Measurements from ENCODE around the gene DSG4. TPM values are rescaled to one million over a fixed set of nuclear protein-coding genes. Genes with fewer than 3 reads are reported as not detected.

DSG4 gene
- total and polyA plus RNA-seq, 3 experiments from 2014 or later, result not detected

DNA sequence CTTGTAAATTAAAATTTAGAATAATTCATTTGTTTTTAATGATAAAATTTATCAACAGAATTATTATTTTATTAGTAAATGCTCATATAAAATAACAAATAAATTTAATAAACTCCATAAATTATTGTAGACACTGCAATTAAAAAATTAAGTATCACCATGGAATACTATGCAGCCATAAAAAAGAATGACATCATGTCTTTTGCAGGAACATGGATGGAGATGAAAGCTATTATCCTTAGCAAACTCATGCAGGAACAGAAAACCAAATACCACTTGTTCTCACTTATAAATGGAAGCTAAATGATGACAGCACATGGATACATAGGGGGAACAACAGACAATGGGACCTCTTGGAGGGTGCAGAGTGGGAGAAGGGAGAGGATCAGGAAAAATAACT, 41.3 kb downstream of the DSG4 start:
- Histone ChIP-seq H3K4me1 (ENCODE audit: insufficient read depth, low read length) (no peaks in the 10 kb centered on the region), H3K27ac (ENCODE audit: low read depth, low read length) (no peak overlapping the region), H3K9me3 (ENCODE audit: low read length) (no peaks in the 10 kb centered on the region), H3K4me3 (ENCODE audit: low read length) (no peak overlapping the region), H3K36me3 (ENCODE audit: insufficient read depth, low read length) (no peaks in the 10 kb centered on the region), H3K27me3 (ENCODE audit: insufficient read depth, low read length, poor library complexity, severe bottlenecking) (no peaks in the 10 kb centered on the region)
- POLR2A ChIA-PET, result no interaction called here
- DNase-seq, result no peak
- Mint-ChIP-seq H3K27me3 (no peaks in the 10 kb centered on the region), H3K9me3 (peaks cover 2 to 10% (median 4%) of the 10 kb centered on the region in 5 donors), H3K36me3 (no peaks in the 10 kb centered on the region), H3K4me3 (no peak overlapping the region), H3K4me1 (no peaks in the 10 kb centered on the region), H3K27ac (no peak overlapping the region)
- CTCF ChIA-PET, result no interaction called here

DNA sequence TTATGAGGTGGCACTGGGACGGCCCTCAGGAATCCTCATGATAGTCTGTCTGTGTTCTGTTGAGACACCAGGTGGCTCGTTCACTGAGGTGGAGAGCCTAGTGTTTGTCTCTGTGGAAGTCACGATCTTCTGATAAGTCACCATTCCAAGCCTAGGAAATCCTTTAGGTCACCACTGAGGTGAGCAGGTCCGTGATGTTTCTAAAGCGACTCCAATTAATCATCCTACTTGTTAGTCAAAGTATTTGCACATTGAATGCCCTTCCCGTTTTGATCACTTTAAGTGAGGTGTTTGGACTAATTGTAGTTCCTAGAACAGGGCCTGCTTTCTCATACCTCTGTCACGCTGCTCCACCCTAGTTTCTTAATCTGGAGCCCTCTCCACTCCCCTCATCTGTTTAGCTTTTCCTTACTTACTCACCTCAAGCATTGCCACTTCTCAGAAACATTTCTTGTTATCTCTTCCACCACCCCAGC, 42.9 kb downstream of the DSG4 start:
- Histone ChIP-seq H3K9me3 (ENCODE audit: low read length) (no peaks in the 10 kb centered on the region), H3K4me3 (ENCODE audit: low read length) (no peak overlapping the region), H3K27ac (ENCODE audit: low read depth, low read length) (no peak overlapping the region), H3K36me3 (ENCODE audit: insufficient read depth, low read length) (no peaks in the 10 kb centered on the region), H3K4me1 (ENCODE audit: insufficient read depth, low read length) (no peaks in the 10 kb centered on the region), H3K27me3 (ENCODE audit: insufficient read depth, low read length, poor library complexity, severe bottlenecking) (no peaks in the 10 kb centered on the region)
- H3K27me3 Mint-ChIP-seq, result no peaks in the 10 kb centered on the region
- DNase-seq, result no peak
- H3K9me3 Mint-ChIP-seq, result peaks cover 2 to 8% (median 4%) of the 10 kb centered on the region in 5 donors
- H3K27ac Mint-ChIP-seq, result no peak overlapping the region
- POLR2A ChIA-PET, result no interaction called here
- CTCF ChIA-PET, result no interaction called here
- H3K4me1 Mint-ChIP-seq, result no peaks in the 10 kb centered on the region
- H3K36me3 Mint-ChIP-seq, result no peaks in the 10 kb centered on the region
- H3K4me3 Mint-ChIP-seq, result no peak overlapping the region

DNA sequence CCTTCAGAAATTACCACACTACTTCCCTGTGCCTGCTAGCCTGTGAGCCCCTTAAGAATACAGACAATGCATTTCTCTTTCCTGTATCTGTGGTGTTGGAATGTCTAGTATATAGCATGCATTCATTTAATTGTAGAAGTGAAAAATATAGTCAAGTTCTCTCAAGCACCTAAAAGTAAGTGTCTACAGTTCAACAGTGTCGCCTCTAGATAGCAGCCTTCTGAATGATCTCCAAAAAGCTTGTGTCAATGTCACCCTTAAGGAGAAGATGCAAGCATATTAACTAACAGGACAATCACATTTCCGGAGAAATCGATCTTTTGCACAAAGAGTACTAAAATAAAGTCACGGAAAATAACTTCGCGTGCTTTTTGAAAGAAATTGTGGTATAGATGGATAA, 43.5 kb downstream of the DSG4 start:
- Histone ChIP-seq H3K36me3 (ENCODE audit: insufficient read depth, low read length) (no peaks in the 10 kb centered on the region), H3K27ac (ENCODE audit: low read depth, low read length) (no peak overlapping the region), H3K27me3 (ENCODE audit: insufficient read depth, low read length, poor library complexity, severe bottlenecking) (no peaks in the 10 kb centered on the region), H3K9me3 (ENCODE audit: low read length) (no peaks in the 10 kb centered on the region), H3K4me3 (ENCODE audit: low read length) (no peak overlapping the region), H3K4me1 (ENCODE audit: insufficient read depth, low read length) (no peaks in the 10 kb centered on the region)
- ChIA-PET CTCF (no interaction called here), POLR2A (no interaction called here)
- no peak overlapping the region for H3K4me3 Mint-ChIP-seq
- DNase-seq, result no peak
- no peaks in the 10 kb centered on the region for H3K4me1 Mint-ChIP-seq
- H3K36me3 Mint-ChIP-seq, result no peaks in the 10 kb centered on the region
- H3K27ac Mint-ChIP-seq, result no peak overlapping the region
- H3K9me3 Mint-ChIP-seq, result peaks cover 2 to 8% (median 3%) of the 10 kb centered on the region in 5 donors
- no peaks in the 10 kb centered on the region for H3K27me3 Mint-ChIP-seq

- Mint-ChIP-seq H3K4me3 (no peak overlapping the region), H3K27ac (no peak overlapping the region), H3K9me3 (peaks cover 2 to 8% (median 3%) of the 10 kb centered on the region in 5 donors), H3K36me3 (no peaks in the 10 kb centered on the region), H3K27me3 (no peaks in the 10 kb centered on the region), H3K4me1 (no peaks in the 10 kb centered on the region)
- no peaks in the 10 kb centered on the region for H3K27me3 ChIP-seq (ENCODE audit: insufficient read depth, low read length, poor library complexity, severe bottlenecking)
- no peaks in the 10 kb centered on the region for H3K36me3 ChIP-seq (ENCODE audit: insufficient read depth, low read length)
- POLR2A ChIA-PET, result no interaction called here
- no peak overlapping the region for H3K4me3 ChIP-seq (ENCODE audit: low read length)
- H3K27ac ChIP-seq (ENCODE audit: low read depth, low read length), result no peak overlapping the region
- H3K9me3 ChIP-seq (ENCODE audit: low read length), result no peaks in the 10 kb centered on the region
- H3K4me1 ChIP-seq (ENCODE audit: insufficient read depth, low read length), result no peaks in the 10 kb centered on the region
- no peak for DNase-seq
- CTCF ChIA-PET, result no interaction called here
Measured at GRCh38 chr18:31420524-31420923, 43.9 kb downstream of the DSG4 start.

GRCh38 chr18:31424383-31424988, 47.9 kb downstream of the DSG4 start:
- Mint-ChIP-seq H3K9me3 (peaks cover 0 to 3% (median 3%) of the 10 kb centered on the region in 5 donors), H3K36me3 (no peaks in the 10 kb centered on the region), H3K27ac (no peak overlapping the region), H3K27me3 (no peaks in the 10 kb centered on the region), H3K4me1 (no peaks in the 10 kb centered on the region), H3K4me3 (no peak overlapping the region)
- Histone ChIP-seq H3K27me3 (ENCODE audit: insufficient read depth, low read length, poor library complexity, severe bottlenecking) (no peaks in the 10 kb centered on the region), H3K4me1 (ENCODE audit: insufficient read depth, low read length) (no peaks in the 10 kb centered on the region), H3K4me3 (ENCODE audit: low read length) (no peak overlapping the region), H3K27ac (ENCODE audit: low read depth, low read length) (no peak overlapping the region), H3K36me3 (ENCODE audit: insufficient read depth, low read length) (no peaks in the 10 kb centered on the region), H3K9me3 (ENCODE audit: low read length) (no peaks in the 10 kb centered on the region)
- no peak for DNase-seq
- ChIA-PET POLR2A (no interaction called here), CTCF (no interaction called here)

DNA sequence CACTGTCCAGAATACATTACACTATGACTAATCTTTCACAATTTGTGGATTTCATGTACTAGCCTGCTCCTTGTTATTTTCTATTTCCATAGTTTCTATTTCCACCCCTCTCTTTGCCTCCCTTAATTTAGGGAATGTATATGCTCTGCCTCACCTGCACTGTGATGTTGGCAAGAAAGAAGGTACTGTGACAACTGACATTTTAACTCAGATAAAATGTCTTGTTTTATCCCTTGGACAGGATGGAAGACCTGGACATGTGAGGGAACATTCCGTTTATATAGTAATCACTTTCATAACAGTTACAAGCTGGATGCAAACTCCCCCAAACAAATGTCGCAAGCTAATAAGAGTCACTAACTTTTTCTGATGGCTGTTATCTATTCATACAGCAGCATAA, 49.4 kb downstream of the DSG4 start:
- Mint-ChIP-seq H3K4me1 (no peaks in the 10 kb centered on the region), H3K36me3 (no peaks in the 10 kb centered on the region), H3K4me3 (no peak overlapping the region), H3K27me3 (no peaks in the 10 kb centered on the region), H3K9me3 (peaks cover 0 to 3% (median 2%) of the 10 kb centered on the region in 5 donors), H3K27ac (no peak overlapping the region)
- ChIA-PET POLR2A (no interaction called here), CTCF (no interaction called here)
- Histone ChIP-seq H3K27me3 (ENCODE audit: insufficient read depth, low read length, poor library complexity, severe bottlenecking) (no peaks in the 10 kb centered on the region), H3K4me3 (ENCODE audit: low read length) (no peak overlapping the region), H3K27ac (ENCODE audit: low read depth, low read length) (no peak overlapping the region), H3K4me1 (ENCODE audit: insufficient read depth, low read length) (no peaks in the 10 kb centered on the region), H3K9me3 (ENCODE audit: low read length) (no peaks in the 10 kb centered on the region), H3K36me3 (ENCODE audit: insufficient read depth, low read length) (no peaks in the 10 kb centered on the region)
- no peak for DNase-seq

- H3K4me3 Mint-ChIP-seq, result no peak overlapping the region
- no peak overlapping the region for H3K27ac Mint-ChIP-seq
- H3K4me1 Mint-ChIP-seq, result no peaks in the 10 kb centered on the region
- Histone ChIP-seq H3K9me3 (ENCODE audit: low read length) (no peaks in the 10 kb centered on the region), H3K27me3 (ENCODE audit: insufficient read depth, low read length, poor library complexity, severe bottlenecking) (no peaks in the 10 kb centered on the region), H3K4me3 (ENCODE audit: low read length) (no peak overlapping the region), H3K4me1 (ENCODE audit: insufficient read depth, low read length) (no peaks in the 10 kb centered on the region), H3K36me3 (ENCODE audit: insufficient read depth, low read length) (no peaks in the 10 kb centered on the region), H3K27ac (ENCODE audit: low read depth, low read length) (no peak overlapping the region)
- H3K9me3 Mint-ChIP-seq, result peaks cover 0 to 5% (median 3%) of the 10 kb centered on the region in 5 donors
- no peaks in the 10 kb centered on the region for H3K27me3 Mint-ChIP-seq
- POLR2A ChIA-PET, result no interaction called here
- no peaks in the 10 kb centered on the region for H3K36me3 Mint-ChIP-seq
- CTCF ChIA-PET, result no interaction called here
- DNase-seq, result no peak
Measured at GRCh38 chr18:31426871-31427406, 50.4 kb downstream of the DSG4 start.

GRCh38 chr18:31428211-31428610, 51.6 kb downstream of the DSG4 start:
- no peak overlapping the region for H3K27ac Mint-ChIP-seq
- no peaks in the 10 kb centered on the region for H3K36me3 ChIP-seq (ENCODE audit: insufficient read depth, low read length)
- H3K36me3 Mint-ChIP-seq, result no peaks in the 10 kb centered on the region
- H3K4me3 Mint-ChIP-seq, result no peak overlapping the region
- H3K4me1 ChIP-seq (ENCODE audit: insufficient read depth, low read length), result no peaks in the 10 kb centered on the region
- peaks cover 0 to 15% (median 7%) of the 10 kb centered on the region in 5 donors for H3K9me3 Mint-ChIP-seq
- H3K27me3 Mint-ChIP-seq, result no peaks in the 10 kb centered on the region
- H3K4me3 ChIP-seq (ENCODE audit: low read length), result no peak overlapping the region
- ChIA-PET CTCF (no interaction called here), POLR2A (no interaction called here)
- no peaks in the 10 kb centered on the region for H3K4me1 Mint-ChIP-seq
- no peak overlapping the region for H3K27ac ChIP-seq (ENCODE audit: low read depth, low read length)
- no peaks in the 10 kb centered on the region for H3K9me3 ChIP-seq (ENCODE audit: low read length)
- DNase-seq, result no peak
- no peaks in the 10 kb centered on the region for H3K27me3 ChIP-seq (ENCODE audit: insufficient read depth, low read length, poor library complexity, severe bottlenecking)
